Spleen (tissue), 7 donors: ENCODE results near the gene RBMS3.

Source experiments
- POLR2A ChIP-seq, 3 donors: fragments of 450-650 bp; IDR thresholded peaks; one replicate each; pipeline ENCODE4 v1.5.1; 2017; ENCODE audit warnings: antibody characterized with exemption in 3 of 3, mild to moderate bottlenecking in 1 of 3
- POLR2AphosphoS5 ChIP-seq, 3 donors: sonication (generic); formaldehyde crosslinking; IDR thresholded peaks; one replicate each; pipeline ENCODE4 v1.5.1; 2017; ENCODE audit warnings: antibody characterized with exemption in 3 of 3
- TF ChIP-seq, protein P1 (sequence below), 11 experiments: fragments of 200-600 bp in 7 of 11; fragments of 450-650 bp in 4 of 11; sonication (generic) in 4 of 11; IDR thresholded peaks in 8 of 11; conservative IDR thresholded peaks in 3 of 11; 1 replicate in 7 of 11; 2 replicates in 4 of 11; pipeline versions ENCODE4 v1.4.0 to v1.8.0; 2016 to 2021; ENCODE audit warnings: antibody characterized with exemption in 11 of 11, inconsistent platforms in 4 of 11, mild to moderate bottlenecking in 1 of 11
- donor health status: DM: no; HTN: no; CAD: no; lungs with moderate emphysema.
- donor health status: DM: no; HTN: no; CAD: no.
- donor health status: DM: no; HTN: no; CAD: no.

DNA sequence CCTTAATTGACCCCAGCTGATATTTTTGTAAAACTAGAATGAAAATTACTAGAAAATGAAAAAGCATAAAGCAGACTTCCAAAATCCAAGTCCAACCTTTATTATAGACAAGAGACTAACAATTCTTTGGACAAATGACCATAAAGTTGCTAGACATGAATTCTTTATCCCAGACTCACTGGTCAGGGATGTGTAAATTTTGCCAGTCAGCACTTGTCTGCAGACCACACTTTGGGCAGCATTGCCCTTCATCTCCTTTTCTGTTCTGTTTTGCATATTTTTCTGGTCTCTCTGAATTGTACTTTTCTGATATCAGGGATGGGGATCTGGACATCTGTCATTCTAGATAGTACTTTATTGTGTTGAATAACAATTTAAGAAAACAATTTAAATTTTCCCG, 10.1 kb upstream of the RBMS3 start:
- TF ChIP-seq POLR2A (IDR thresholded peaks at IDR 0.05) (no peak), POLR2AphosphoS5 (IDR thresholded peaks at IDR 0.05) (no peak)
- TF ChIP-seq, protein P1, sequence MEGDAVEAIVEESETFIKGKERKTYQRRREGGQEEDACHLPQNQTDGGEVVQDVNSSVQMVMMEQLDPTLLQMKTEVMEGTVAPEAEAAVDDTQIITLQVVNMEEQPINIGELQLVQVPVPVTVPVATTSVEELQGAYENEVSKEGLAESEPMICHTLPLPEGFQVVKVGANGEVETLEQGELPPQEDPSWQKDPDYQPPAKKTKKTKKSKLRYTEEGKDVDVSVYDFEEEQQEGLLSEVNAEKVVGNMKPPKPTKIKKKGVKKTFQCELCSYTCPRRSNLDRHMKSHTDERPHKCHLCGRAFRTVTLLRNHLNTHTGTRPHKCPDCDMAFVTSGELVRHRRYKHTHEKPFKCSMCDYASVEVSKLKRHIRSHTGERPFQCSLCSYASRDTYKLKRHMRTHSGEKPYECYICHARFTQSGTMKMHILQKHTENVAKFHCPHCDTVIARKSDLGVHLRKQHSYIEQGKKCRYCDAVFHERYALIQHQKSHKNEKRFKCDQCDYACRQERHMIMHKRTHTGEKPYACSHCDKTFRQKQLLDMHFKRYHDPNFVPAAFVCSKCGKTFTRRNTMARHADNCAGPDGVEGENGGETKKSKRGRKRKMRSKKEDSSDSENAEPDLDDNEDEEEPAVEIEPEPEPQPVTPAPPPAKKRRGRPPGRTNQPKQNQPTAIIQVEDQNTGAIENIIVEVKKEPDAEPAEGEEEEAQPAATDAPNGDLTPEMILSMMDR (IDR thresholded peaks at IDR 0.05 in 8 of 11, conservative IDR thresholded peaks at IDR 0.05 in 3 of 11) = no peak
